Esophagus (tissue), 2 donors: ENCODE data around the gene PLOD2. TPM values are rescaled to one million over a fixed set of nuclear protein-coding genes. Genes with fewer than 3 reads are reported as not detected.

Experiments used
- H3K27ac ChIP-seq, 2 donors: one replicate each; pipeline ENCODE4 v1.5.1; 2013; ENCODE audit warnings: low read depth in 2 of 2, mild to moderate bottlenecking in 2 of 2, inconsistent platforms in 1 of 2, low read length in 1 of 2, moderate library complexity in 1 of 2
- H3K27me3 ChIP-seq, 2 donors: one replicate each; pipeline ENCODE4 v1.6.1; 2013; ENCODE audit warnings: low read length in 2 of 2, control low read depth in 1 of 2, mild to moderate bottlenecking in 1 of 2; ENCODE audit not compliant: insufficient read depth in 2 of 2, control insufficient read depth in 1 of 2
- H3K36me3 ChIP-seq, 2 donors: one replicate each; pipeline ENCODE4 v1.6.1; 2013; ENCODE audit warnings: low read length in 1 of 2; ENCODE audit not compliant: control insufficient read depth in 2 of 2, insufficient read depth in 2 of 2
- H3K4me1 ChIP-seq, 2 donors: one replicate each; pipeline ENCODE4 v1.6.1; 2013; ENCODE audit warnings: low read length in 1 of 2; ENCODE audit not compliant: control insufficient read depth in 2 of 2, insufficient read depth in 2 of 2
- H3K4me3 ChIP-seq, 2 donors: one replicate each; pipeline ENCODE4 v1.5.1; 2013; ENCODE audit warnings: low read length in 2 of 2, mild to moderate bottlenecking in 2 of 2, low read depth in 1 of 2, moderate library complexity in 1 of 2
- H3K9me3 ChIP-seq, 2 donors: one replicate each; pipeline ENCODE4 v1.6.1; 2013; ENCODE audit warnings: mild to moderate bottlenecking in 2 of 2, low read depth in 1 of 2, low read length in 1 of 2, moderate library complexity in 1 of 2; ENCODE audit not compliant: control insufficient read depth in 2 of 2, insufficient read depth in 1 of 2
- WGBS, 2 donors: extraction: QIAGEN DNeasy Blood & Tissue Kit; methylation state at CpG; one replicate each; pipeline ENCODE4 v1.1.7; 2013; 5-methylcytosine and 5-hydroxymethylcytosine counted together
- polyA plus RNA-seq, 2 donors: library from polyadenylated mRNA; stranded (reverse); fragments of 200-250 nt; gene quantifications; one replicate each; pipeline ENCODE4 v1.2.3, GENCODE V29; 2013
- donor health status: healthy with polysubstance abuse.
- donor health status: Bipolar disorder and iron deficiency.

The PLOD2 gene
- polyA plus RNA-seq, 2 donors: 13.8 to 15.5 TPM

GRCh38 chr3:146170591-146170990, 9.6 kb upstream of the PLOD2 start:
- H3K9me3 ChIP-seq: no peaks in the 10 kb centered on the region
- whole genome bisulfite sequencing, 2 donors: 94 to 100% methylated on average over 1 of the region's 1 CpG

GRCh38 chr3:146169891-146170290, 8.9 kb upstream of the PLOD2 start:
- Histone ChIP-seq H3K27me3 (no peaks in the 10 kb centered on the region), H3K27ac (no peak overlapping the region), H3K9me3 (no peaks in the 10 kb centered on the region), H3K36me3 (no peaks in the 10 kb centered on the region), H3K4me1 (no peaks in the 10 kb centered on the region), H3K4me3 (no peak overlapping the region)
- 87 to 100% methylated on average over 1 of the region's 1 CpG for WGBS, 2 donors

More at GRCh38 chr3:146170591-146170990, 9.6 kb upstream of the PLOD2 start:
- H3K4me1 ChIP-seq: no peaks in the 10 kb centered on the region
- H3K36me3 ChIP-seq: no peaks in the 10 kb centered on the region
- no peaks in the 10 kb centered on the region for H3K27me3 ChIP-seq
- no peak overlapping the region for H3K4me3 ChIP-seq
- no peak overlapping the region for H3K27ac ChIP-seq

GRCh38 chr3:146166826-146167225, 5.8 kb upstream of the PLOD2 start:
- H3K9me3 ChIP-seq: no peaks in the 10 kb centered on the region
- 25 to 28% methylated on average over 3 of the region's 3 CpGs for WGBS, 2 donors
- H3K27ac ChIP-seq: peak overlapping the region in 1 of 2 donors; percentile 59
- H3K4me1 ChIP-seq: no peaks in the 10 kb centered on the region
- H3K27me3 ChIP-seq: no peaks in the 10 kb centered on the region
- H3K4me3 ChIP-seq: no peak overlapping the region
- H3K36me3 ChIP-seq: no peaks in the 10 kb centered on the region

- Histone ChIP-seq H3K27ac (no peak overlapping the region), H3K4me1 (no peaks in the 10 kb centered on the region)
Observed at GRCh38 chr3:146166415-146166821, 5.4 kb upstream of the PLOD2 start.

GRCh38 chr3:146165877-146166276, 4.9 kb upstream of the PLOD2 start:
- H3K4me1 ChIP-seq: no peaks in the 10 kb centered on the region
- no peak overlapping the region for H3K27ac ChIP-seq
- H3K9me3 ChIP-seq: no peaks in the 10 kb centered on the region
- H3K27me3 ChIP-seq: no peaks in the 10 kb centered on the region
- WGBS, 2 donors: 46 to 52% methylated on average over 2 of the region's 2 CpGs
- H3K36me3 ChIP-seq: no peaks in the 10 kb centered on the region
- H3K4me3 ChIP-seq: no peak overlapping the region

More at GRCh38 chr3:146166415-146166821, 5.4 kb upstream of the PLOD2 start:
- WGBS, 2 donors: 35 to 37% methylated on average over 4 of the region's 4 CpGs
- no peak overlapping the region for H3K4me3 ChIP-seq
- no peaks in the 10 kb centered on the region for H3K36me3 ChIP-seq
- H3K9me3 ChIP-seq: no peaks in the 10 kb centered on the region
- H3K27me3 ChIP-seq: no peaks in the 10 kb centered on the region

- H3K4me1 ChIP-seq: no peaks in the 10 kb centered on the region
Observed at GRCh38 chr3:146164971-146165769, 4.2 kb upstream of the PLOD2 start.

GRCh38 chr3:146164506-146164905, 3.5 kb upstream of the PLOD2 start:
- H3K27me3 ChIP-seq: no peaks in the 10 kb centered on the region
- H3K36me3 ChIP-seq: no peaks in the 10 kb centered on the region
- H3K27ac ChIP-seq: no peak overlapping the region
- H3K4me3 ChIP-seq: no peak overlapping the region
- H3K4me1 ChIP-seq: no peaks in the 10 kb centered on the region
- no peaks in the 10 kb centered on the region for H3K9me3 ChIP-seq

More at GRCh38 chr3:146164971-146165769, 4.2 kb upstream of the PLOD2 start:
- H3K27ac ChIP-seq: no peak overlapping the region
- no peaks in the 10 kb centered on the region for H3K36me3 ChIP-seq
- H3K4me3 ChIP-seq: no peak overlapping the region
- no peaks in the 10 kb centered on the region for H3K9me3 ChIP-seq
- 72 to 79% methylated on average over 7 of the region's 7 CpGs for WGBS, 2 donors
- H3K27me3 ChIP-seq: no peaks in the 10 kb centered on the region

- H3K27me3 ChIP-seq: no peaks in the 10 kb centered on the region
- H3K4me1 ChIP-seq: no peaks in the 10 kb centered on the region
- no peaks in the 10 kb centered on the region for H3K9me3 ChIP-seq
- no peak overlapping the region for H3K27ac ChIP-seq
- no peak overlapping the region for H3K4me3 ChIP-seq
- H3K36me3 ChIP-seq: no peaks in the 10 kb centered on the region
Observed at GRCh38 chr3:146164071-146164470, 3.1 kb upstream of the PLOD2 start.

GRCh38 chr3:146163584-146163983, 2.6 kb upstream of the PLOD2 start:
- H3K4me1 ChIP-seq: no peaks in the 10 kb centered on the region
- no peaks in the 10 kb centered on the region for H3K27me3 ChIP-seq
- H3K27ac ChIP-seq: no peak overlapping the region
- WGBS, 2 donors: 53 to 58% methylated on average over 2 of the region's 2 CpGs
- no peaks in the 10 kb centered on the region for H3K9me3 ChIP-seq
- no peaks in the 10 kb centered on the region for H3K36me3 ChIP-seq
- no peak overlapping the region for H3K4me3 ChIP-seq

GRCh38 chr3:146162561-146162960, 1.6 kb upstream of the PLOD2 start:
- no peaks in the 10 kb centered on the region for H3K36me3 ChIP-seq
- no peaks in the 10 kb centered on the region for H3K4me1 ChIP-seq
- H3K27ac ChIP-seq: peak overlapping the region; percentile 11
- H3K4me3 ChIP-seq: no peak overlapping the region
- 78 to 85% methylated on average over 2 of the region's 2 CpGs for WGBS, 2 donors
- no peaks in the 10 kb centered on the region for H3K27me3 ChIP-seq
- H3K9me3 ChIP-seq: no peaks in the 10 kb centered on the region
